HepG2 (cell line): ENCODE results near the gene NUP133. TPM values are rescaled to one million over a fixed set of nuclear protein-coding genes. Genes with fewer than 3 reads are reported as not detected.

Experiments
- CC2D1A ChIP-seq: sonication (generic); formaldehyde crosslinking; IDR thresholded peaks from 2 replicates; pipeline ENCODE4 v1.8.1; 2023; ENCODE audit warnings: mild to moderate bottlenecking, missing genetic modification reagents
- CENPBD1 ChIP-seq: sonication (generic); formaldehyde crosslinking; IDR thresholded peaks from 2 replicates; pipeline ENCODE4 v1.8.0; 2022; ENCODE audit warnings: missing genetic modification reagents, low read depth, mild to moderate bottlenecking, borderline replicate concordance
- ELF4 ChIP-seq: sonication (generic); formaldehyde crosslinking; IDR thresholded peaks from 2 replicates; pipeline ENCODE4 v1.5.0; 2020; ENCODE audit warnings: missing genetic modification reagents, mild to moderate bottlenecking, moderate library complexity, borderline replicate concordance
- GATAD2A ChIP-seq: IDR thresholded peaks from 2 replicates; pipeline ENCODE4 v1.6.1; 2016
- MAX ChIP-seq: IDR thresholded peaks from 2 replicates; pipeline ENCODE4 v1.6.1; 2012; ENCODE audit warnings: inconsistent platforms
- MIER2 ChIP-seq: IDR thresholded peaks from 2 replicates; pipeline ENCODE4 v1.6.1; 2016; ENCODE audit warnings: missing biosample characterization, missing genetic modification reagents
- PATZ1 ChIP-seq: sonication (generic); formaldehyde crosslinking; IDR thresholded peaks from 2 replicates; pipeline ENCODE4 v1.4.0; 2020; ENCODE audit warnings: missing genetic modification reagents
- RELA ChIP-seq: sonication (generic); formaldehyde crosslinking; IDR thresholded peaks from 2 replicates; pipeline ENCODE4 v1.4.0; 2020; ENCODE audit warnings: missing genetic modification reagents
- REXO4 ChIP-seq: sonication (generic); formaldehyde crosslinking; IDR thresholded peaks from 2 replicates; pipeline ENCODE4 v1.8.0; 2022; ENCODE audit warnings: missing genetic modification reagents, mild to moderate bottlenecking, borderline replicate concordance
- SAP130 ChIP-seq: IDR thresholded peaks from 2 replicates; pipeline ENCODE4 v1.6.1; 2016; ENCODE audit warnings: low read depth
- SKIL ChIP-seq: sonication (generic); formaldehyde crosslinking; IDR thresholded peaks from 2 replicates; pipeline ENCODE4 v1.8.0; 2022; ENCODE audit warnings: missing genetic modification reagents, mild to moderate bottlenecking, moderate library complexity, borderline replicate concordance
- THRA ChIP-seq: sonication (generic); formaldehyde crosslinking; IDR thresholded peaks from 2 replicates; pipeline ENCODE4 v1.4.0; 2020; ENCODE audit warnings: missing genetic modification reagents, borderline replicate concordance
- ZBTB26 ChIP-seq: IDR thresholded peaks from 2 replicates; pipeline ENCODE4 v1.6.1; 2016; ENCODE audit warnings: missing compliant biosample characterization, missing genetic modification reagents, borderline replicate concordance
- ZBTB37 ChIP-seq: sonication (generic); formaldehyde crosslinking; IDR thresholded peaks from 2 replicates; pipeline ENCODE4 v1.4.0; 2020; ENCODE audit warnings: mild to moderate bottlenecking, missing genetic modification reagents
- ZFX ChIP-seq: sonication (generic); formaldehyde crosslinking; IDR thresholded peaks from 2 replicates; pipeline ENCODE4 v1.4.0; 2020; ENCODE audit warnings: mild to moderate bottlenecking, low read depth, missing genetic modification reagents, moderate library complexity
- ZNF101 ChIP-seq: sonication (generic); formaldehyde crosslinking; IDR thresholded peaks from 2 replicates; pipeline ENCODE4 v1.4.0; 2020; ENCODE audit warnings: mild to moderate bottlenecking, low read depth, missing genetic modification reagents, borderline replicate concordance
- ZNF414 ChIP-seq: sonication (generic); formaldehyde crosslinking; IDR thresholded peaks from 2 replicates; pipeline ENCODE4 v1.5.0; 2020; ENCODE audit warnings: missing genetic modification reagents
- ZNF747 ChIP-seq: sonication (generic); formaldehyde crosslinking; IDR thresholded peaks from 2 replicates; pipeline ENCODE4 v1.8.1; 2023; ENCODE audit warnings: missing genetic modification reagents, mild to moderate bottlenecking, borderline replicate concordance
- ZNF781 ChIP-seq: sonication (generic); formaldehyde crosslinking; IDR thresholded peaks from 2 replicates; pipeline ENCODE4 v1.5.1; 2020; ENCODE audit warnings: borderline replicate concordance, mild to moderate bottlenecking, missing genetic modification reagents; ENCODE audit errors: not compliant biosample characterization
- polyA plus RNA-seq, 8 experiments: library from polyadenylated mRNA; depleted of rRNA in 3 of 8; stranded (reverse) in 7 of 8; unstranded in 1 of 8; fragments of >200 nt; fragmentation: Illumina TruSeq in 4 of 8; extraction: Trizol in 4 of 8; gene quantifications; 2 replicates each; pipeline versions ENCODE4 v1.2.1 to v1.2.3, GENCODE V29; 2011 to 2016; ENCODE audit warnings: low read depth in 4 of 8, missing spikeins in 1 of 8, mixed read lengths in 1 of 8; ENCODE audit not compliant: insufficient read depth in 1 of 8
- total RNA-seq, 5 experiments: library from RNA; depleted of rRNA; stranded (reverse); fragments of >200 nt; fragmentation: Illumina TruSeq; extraction: Trizol; gene quantifications; 2 replicates each; pipeline ENCODE4 v1.2.3, GENCODE V29; 2016; ENCODE audit warnings: low read depth in 1 of 5

Gene NUP133
- total and polyA plus RNA-seq, 2 of the 13 experiments (the other 11 are each of a cell fraction or from before 2014, with no cell fraction given) = 17.7 to 45.6 TPM

- no peak for TF ChIP-seq CENPBD1 (CRISPR knock-in tag)
- no peak for TF ChIP-seq RELA (CRISPR knock-in tag)
- TF ChIP-seq ZFX (CRISPR knock-in tag) = peak; percentile 51; the same call in 1 of the 2 replicates
- no peak for TF ChIP-seq ZNF781 (CRISPR knock-in tag)
- no peak for TF ChIP-seq GATAD2A (CRISPR knock-in tag)
- 0 out of 2 replicates have a peak, but pooled peaks have one; percentile 16 for TF ChIP-seq PATZ1 (CRISPR knock-in tag)
- peak; percentile 77 for TF ChIP-seq SAP130
- no peak for TF ChIP-seq SKIL
- TF ChIP-seq CC2D1A (CRISPR knock-in tag) = no peak
- no peak for TF ChIP-seq ELF4 (CRISPR knock-in tag)
- no peak for TF ChIP-seq ZBTB37 (CRISPR knock-in tag)
- no peak for TF ChIP-seq THRA (CRISPR knock-in tag)
- TF ChIP-seq ZNF414 (CRISPR knock-in tag) = no peak
- TF ChIP-seq ZNF747 = no peak
- no peak for TF ChIP-seq ZNF101
- peak; percentile 38; the same call in 1 of the 2 replicates for TF ChIP-seq MAX
- peak; percentile 91 for TF ChIP-seq MIER2 (CRISPR knock-in tag)
- no peak for TF ChIP-seq REXO4 (CRISPR knock-in tag)
- no peak for TF ChIP-seq ZBTB26 (CRISPR knock-in tag)
Measured at GRCh38 chr1:229408458-229409037, 99.6 kb downstream of the NUP133 start (continued).
